Ishikawa (cell line): ENCODE data around the gene DHRS2.

Source experiments
- CEBPB ChIP-seq: IDR thresholded peaks from 2 replicates; pipeline ENCODE4 v1.6.1; 2012
- CREB1 ChIP-seq: IDR thresholded peaks from 2 replicates; pipeline ENCODE4 v1.6.1; 2012; ENCODE audit warnings: low read depth
- EGR1 ChIP-seq: IDR thresholded peaks from 2 replicates; pipeline ENCODE4 v1.6.1; 2012
- EP300 ChIP-seq: IDR thresholded peaks from 2 replicates; pipeline ENCODE4 v1.6.1; 2012; ENCODE audit warnings: borderline replicate concordance
- FOXM1 ChIP-seq: IDR thresholded peaks from 2 replicates; pipeline ENCODE4 v1.6.1; 2012; ENCODE audit warnings: low read depth, borderline replicate concordance
- MAX ChIP-seq: IDR thresholded peaks from 2 replicates; pipeline ENCODE4 v1.6.1; 2012
- NFIC ChIP-seq: IDR thresholded peaks from 2 replicates; pipeline ENCODE4 v1.6.1; 2012
- RAD21 ChIP-seq: IDR thresholded peaks from 2 replicates; pipeline ENCODE4 v1.6.1; 2012; ENCODE audit warnings: low read depth
- REST ChIP-seq: IDR thresholded peaks from 2 replicates; pipeline ENCODE4 v1.6.1; 2012; ENCODE audit warnings: low read depth, mild to moderate bottlenecking
- TAF1 ChIP-seq: IDR thresholded peaks from 2 replicates; pipeline ENCODE4 v1.6.1; 2012; ENCODE audit warnings: low read depth, mild to moderate bottlenecking
- TCF12 ChIP-seq: IDR thresholded peaks from 2 replicates; pipeline ENCODE4 v1.6.1; 2012; ENCODE audit warnings: low read depth
- TEAD4 ChIP-seq: IDR thresholded peaks from 2 replicates; pipeline ENCODE4 v1.6.1; 2012
- USF1 ChIP-seq: IDR thresholded peaks from 2 replicates; pipeline ENCODE4 v1.6.1; 2012
- YY1 ChIP-seq: IDR thresholded peaks from 2 replicates; pipeline ENCODE4 v1.6.1; 2012; ENCODE audit warnings: low read depth
- ZBTB7A ChIP-seq: IDR thresholded peaks from 2 replicates; pipeline ENCODE4 v1.6.1; 2012; ENCODE audit warnings: low read depth

Gene DHRS2

GRCh38 chr14:23618415-23618988 is 17.7 kb upstream of the DHRS2 start:
- TF ChIP-seq NFIC (no peak), REST (no peak), YY1 (no peak), FOXM1 (no peak), USF1 (no peak), CEBPB (no peak), TEAD4 (no peak), MAX (no peak), CREB1 (no peak), TCF12 (no peak), TAF1 (no peak), EGR1 (no peak), ZBTB7A (no peak), EP300 (no peak), RAD21 (no peak)

DNA sequence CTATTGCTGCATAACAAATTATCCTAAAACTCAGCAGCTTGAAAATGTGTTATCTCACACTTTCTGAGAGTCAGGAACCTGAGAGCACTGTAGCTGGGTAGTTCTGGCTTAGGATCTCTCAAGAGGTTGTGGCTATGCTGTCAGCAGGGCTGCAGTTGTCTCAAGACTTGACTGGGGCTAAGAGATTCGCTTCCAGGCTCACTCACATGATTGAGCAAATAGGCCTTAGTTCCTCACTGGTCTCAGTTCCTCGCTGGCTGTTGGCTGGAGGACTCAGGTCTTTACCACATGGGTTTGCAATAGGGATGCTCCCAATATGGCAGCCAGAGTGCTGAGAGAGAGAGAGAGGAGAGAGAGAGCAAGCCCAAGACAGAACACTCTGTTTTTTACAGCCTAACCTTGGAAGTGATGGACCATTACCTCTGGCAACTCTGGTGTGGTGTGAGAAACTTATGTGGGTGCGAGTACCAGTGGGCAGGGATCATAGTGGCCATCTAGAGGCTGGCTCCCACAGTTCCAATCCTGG is 15.9 kb upstream of the DHRS2 start:
- TF ChIP-seq RAD21 (no peak), FOXM1 (no peak), ZBTB7A (no peak), TCF12 (no peak), MAX (no peak), YY1 (no peak), CEBPB (no peak), EP300 (no peak), REST (no peak), NFIC (no peak), TAF1 (no peak), TEAD4 (no peak), CREB1 (no peak)

DNA sequence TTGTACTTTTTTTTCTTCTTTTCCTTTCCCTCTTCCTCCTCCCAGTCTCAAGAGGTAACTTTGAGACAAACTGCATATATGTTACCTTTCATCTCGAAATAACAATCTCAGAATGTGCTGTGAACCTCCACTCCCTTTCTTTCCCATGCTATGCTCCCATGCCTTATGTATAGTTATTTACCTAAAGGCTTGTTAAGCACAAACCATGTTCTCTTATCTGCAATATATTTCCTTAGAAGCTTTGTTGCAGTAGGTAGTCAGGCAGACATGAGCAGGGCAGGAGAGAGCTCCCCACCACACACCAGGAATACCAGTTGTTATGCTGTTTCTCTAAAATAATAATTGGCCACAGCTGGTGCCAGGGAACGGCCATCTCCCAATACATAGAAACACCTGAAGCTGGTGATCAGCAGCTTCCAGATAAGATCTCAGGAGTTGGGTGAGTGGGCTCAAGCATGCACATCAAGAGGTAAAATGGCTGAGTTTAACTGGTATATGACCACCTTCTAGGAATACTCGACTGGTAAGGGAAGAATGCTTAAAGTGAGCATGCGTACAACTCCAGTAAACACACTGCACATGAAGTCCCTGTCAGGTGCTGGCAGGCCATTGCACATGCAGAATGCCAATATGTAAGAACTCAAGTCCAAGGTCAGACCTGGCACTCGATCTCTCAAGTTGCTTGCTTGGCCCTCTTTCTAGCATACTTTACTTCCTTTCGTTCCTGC is 14.8 kb upstream of the DHRS2 start:
- no peak for TF ChIP-seq CEBPB
- TF ChIP-seq EP300, result no peak
- no peak for TF ChIP-seq EGR1
- no peak for TF ChIP-seq USF1
- no peak for TF ChIP-seq NFIC
- TF ChIP-seq REST, result no peak
- no peak for TF ChIP-seq ZBTB7A
- no peak for TF ChIP-seq CREB1
- no peak for TF ChIP-seq TAF1
- no peak for TF ChIP-seq MAX
- no peak for TF ChIP-seq FOXM1
- TF ChIP-seq TEAD4, result no peak
- TF ChIP-seq YY1, result no peak
- TF ChIP-seq TCF12, result no peak
- no peak for TF ChIP-seq RAD21
